H54 (cell line): Measurements from ENCODE around the gene TIMM17A.
"Not testable (repeated sequence)": the region's sequence is repeated elsewhere in the genome, so short reads cannot be mapped to it uniquely, and the experiment has no call there.

Source experiments
- DNase-seq: peaks from one replicate; pipeline ENCODE4 v3.0.0; 2011; ENCODE audit warnings: low spot score, mixed read lengths; ENCODE audit not compliant: insufficient read length
- FAIRE-seq: peaks from 3 replicates; lab custom pipeline; 2011; peaks lifted over from hg19 to GRCh38; lab: Jason Lieb, UNC
- POLR2A ChIP-seq: IDR thresholded peaks from 2 replicates; pipeline ENCODE4 v1.6.1; 2011; ENCODE audit warnings: low read depth, mild to moderate bottlenecking, low read length

Gene TIMM17A

GRCh38 chr1:202011994-202012393 lies 56.7 kb downstream of the TIMM17A start:
- DNase-seq: no peak
- no peak for FAIRE-seq
- no peak for TF ChIP-seq POLR2A

GRCh38 chr1:202012544-202013478 lies 57.5 kb downstream of the TIMM17A start:
- TF ChIP-seq POLR2A: no peak
- FAIRE-seq (no peak), DNase-seq (no peak)

- TF ChIP-seq POLR2A: no peak
- FAIRE-seq (no peak), DNase-seq (no peak)
Measured at GRCh38 chr1:202013603-202014002, 58.3 kb downstream of the TIMM17A start.

GRCh38 chr1:202014060-202014459 lies 58.8 kb downstream of the TIMM17A start:
- FAIRE-seq (no peak), DNase-seq (no peak)
- TF ChIP-seq POLR2A: no peak

- DNase-seq (no peak), FAIRE-seq (no peak)
- TF ChIP-seq POLR2A: no peak
Measured at GRCh38 chr1:202014915-202015661, 59.8 kb downstream of the TIMM17A start.

DNA sequence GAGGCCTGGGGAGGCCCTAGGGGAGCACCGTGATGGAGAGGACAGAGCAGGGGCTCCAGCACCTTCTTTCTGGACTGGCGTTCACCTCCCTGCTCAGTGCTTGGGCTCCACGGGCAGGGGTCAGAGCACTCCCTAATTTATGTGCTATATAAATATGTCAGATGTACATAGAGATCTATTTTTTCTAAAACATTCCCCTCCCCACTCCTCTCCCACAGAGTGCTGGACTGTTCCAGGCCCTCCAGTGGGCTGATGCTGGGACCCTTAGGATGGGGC lies 60.3 kb downstream of the TIMM17A start:
- FAIRE-seq: no peak
- TF ChIP-seq POLR2A: no peak
- DNase-seq: no peak

- DNase-seq: no peak
- no peak for FAIRE-seq
- no peak for TF ChIP-seq POLR2A
Measured at GRCh38 chr1:202016022-202016810, 60.9 kb downstream of the TIMM17A start.

DNA sequence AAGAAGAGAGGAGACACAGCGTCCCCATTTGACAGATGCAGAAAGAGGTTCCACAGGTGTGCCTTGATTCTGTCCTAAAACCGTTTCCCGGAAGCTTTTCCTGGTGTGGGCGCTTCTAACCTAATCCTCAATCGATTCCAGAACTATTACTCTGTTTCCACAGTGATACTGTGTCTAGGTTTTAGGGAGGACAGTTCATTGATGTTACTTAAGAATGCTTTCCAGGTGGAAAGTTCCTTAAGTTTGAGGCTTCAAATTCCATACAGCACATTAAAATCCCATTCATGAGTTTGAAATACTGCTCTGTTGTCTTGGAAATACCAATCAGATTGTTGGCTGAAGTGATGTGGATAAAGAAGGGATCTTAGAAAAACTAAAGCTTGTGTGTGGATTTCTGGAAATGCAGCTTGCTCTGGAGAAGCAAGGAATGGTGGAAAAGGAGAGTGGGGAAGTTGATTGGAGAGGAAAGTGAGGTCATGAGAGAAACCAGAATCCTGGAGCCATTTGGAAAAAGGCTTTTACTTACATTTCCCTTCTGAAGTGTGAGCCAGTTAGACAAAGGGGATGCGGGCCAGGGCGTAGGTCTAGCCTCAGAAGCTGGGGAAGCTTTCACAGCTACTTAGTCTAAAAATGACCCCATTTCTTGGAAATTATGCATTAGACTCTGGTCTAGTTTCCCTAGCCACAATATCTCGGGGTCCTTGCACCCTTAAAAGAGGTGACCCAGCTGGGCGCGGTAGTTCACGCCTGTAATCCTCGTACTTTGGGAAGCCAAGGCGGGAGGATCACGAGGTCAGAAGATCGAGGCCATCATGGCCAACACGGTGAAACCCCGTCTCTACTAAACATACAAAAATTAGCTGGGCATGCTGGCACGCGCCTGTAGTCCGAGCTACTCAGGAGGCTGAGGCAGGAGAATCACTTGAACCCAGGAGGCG lies 61.8 kb downstream of the TIMM17A start:
- FAIRE-seq (no peak), DNase-seq (no peak)
- TF ChIP-seq POLR2A: no peak

DNA sequence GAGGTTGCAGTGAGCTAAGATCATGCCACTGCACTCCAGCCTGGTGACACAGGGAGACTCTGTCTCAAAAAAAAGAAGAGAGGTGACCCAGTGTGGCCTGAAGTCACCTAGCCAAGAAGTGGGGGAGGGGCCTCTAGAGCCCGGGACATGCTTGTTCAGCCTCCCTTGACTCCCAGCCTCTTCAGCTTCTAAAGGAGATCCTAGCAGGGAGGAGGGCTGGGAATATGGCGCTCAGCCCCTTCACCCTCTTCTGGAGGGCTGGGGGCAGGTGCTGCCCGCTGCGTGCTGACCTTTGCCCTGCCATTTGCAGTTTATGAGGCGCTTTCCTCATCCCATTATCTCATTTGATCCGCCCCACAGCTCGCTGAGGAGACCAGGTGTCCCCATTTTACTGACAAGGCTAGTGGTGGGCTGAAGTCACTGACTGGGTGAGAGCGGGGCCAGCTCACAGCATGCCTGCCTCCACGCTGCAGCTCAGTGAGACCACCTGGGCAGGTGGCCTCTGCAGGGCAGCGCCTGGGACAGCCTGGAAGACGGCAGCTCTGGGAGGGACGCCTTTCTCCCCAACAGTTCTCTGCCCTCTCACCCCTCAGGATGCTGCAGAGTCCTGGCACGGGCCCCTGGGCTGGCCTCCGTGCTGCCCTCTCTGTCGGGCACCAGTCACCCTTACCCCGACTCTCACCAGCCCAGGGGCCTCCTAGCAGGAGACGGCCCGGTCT lies 62.6 kb downstream of the TIMM17A start:
- no peak for TF ChIP-seq POLR2A
- no peak for DNase-seq
- FAIRE-seq: no peak

DNA sequence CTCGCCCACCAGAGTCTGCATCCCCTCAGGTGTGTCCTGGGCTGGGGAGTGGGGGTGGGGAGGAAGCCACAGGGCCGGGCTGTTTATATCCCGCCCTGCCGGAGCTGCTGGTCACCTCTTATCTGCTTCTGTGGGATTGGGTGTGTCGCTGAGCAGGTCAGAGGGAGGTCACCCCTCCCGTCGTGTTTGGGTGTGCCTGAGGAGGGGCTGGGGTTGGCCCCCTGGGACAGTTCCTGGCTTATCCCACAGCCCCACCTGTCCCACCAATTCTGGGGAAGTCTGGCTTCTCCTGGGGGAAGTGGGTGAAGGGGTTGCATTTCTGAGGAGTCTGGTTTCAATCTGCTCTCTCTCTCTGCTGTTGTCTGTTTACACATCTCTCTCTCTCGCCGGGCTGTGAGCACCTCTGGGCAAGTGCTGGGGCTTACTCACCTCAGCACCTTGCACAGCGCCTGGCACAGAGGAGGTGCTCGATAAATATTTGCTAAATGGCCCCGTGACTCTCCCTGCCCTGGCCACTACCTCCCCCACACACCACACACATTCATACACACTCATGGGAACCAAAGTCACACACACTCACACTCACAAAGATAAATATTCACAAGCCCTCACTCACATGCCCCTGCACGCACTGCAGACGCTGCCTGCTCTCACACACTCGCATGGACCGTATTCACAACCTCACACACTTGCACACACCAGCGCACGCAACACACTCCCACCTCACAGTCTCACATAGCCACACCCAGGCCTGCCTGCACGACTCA lies 63.3 kb downstream of the TIMM17A start:
- DNase-seq: no peak
- no peak for FAIRE-seq
- no peak for TF ChIP-seq POLR2A

- DNase-seq, FAIRE-seq: not testable (repeated sequence)
Measured at GRCh38 chr1:202019235-202019558, 63.9 kb downstream of the TIMM17A start.
